ENCODE results near the gene DKC1. TPM values are rescaled to one million over a fixed set of nuclear protein-coding genes. Genes with fewer than 3 reads are reported as not detected.

Gene DKC1
- polyA plus RNA-seq (2013, experiment 1 of 2; ENCODE audit: insufficient read length), result 56.5 TPM
- 54.1 TPM for polyA plus RNA-seq (2013, experiment 2 of 2; ENCODE audit: insufficient read length)

DNA sequence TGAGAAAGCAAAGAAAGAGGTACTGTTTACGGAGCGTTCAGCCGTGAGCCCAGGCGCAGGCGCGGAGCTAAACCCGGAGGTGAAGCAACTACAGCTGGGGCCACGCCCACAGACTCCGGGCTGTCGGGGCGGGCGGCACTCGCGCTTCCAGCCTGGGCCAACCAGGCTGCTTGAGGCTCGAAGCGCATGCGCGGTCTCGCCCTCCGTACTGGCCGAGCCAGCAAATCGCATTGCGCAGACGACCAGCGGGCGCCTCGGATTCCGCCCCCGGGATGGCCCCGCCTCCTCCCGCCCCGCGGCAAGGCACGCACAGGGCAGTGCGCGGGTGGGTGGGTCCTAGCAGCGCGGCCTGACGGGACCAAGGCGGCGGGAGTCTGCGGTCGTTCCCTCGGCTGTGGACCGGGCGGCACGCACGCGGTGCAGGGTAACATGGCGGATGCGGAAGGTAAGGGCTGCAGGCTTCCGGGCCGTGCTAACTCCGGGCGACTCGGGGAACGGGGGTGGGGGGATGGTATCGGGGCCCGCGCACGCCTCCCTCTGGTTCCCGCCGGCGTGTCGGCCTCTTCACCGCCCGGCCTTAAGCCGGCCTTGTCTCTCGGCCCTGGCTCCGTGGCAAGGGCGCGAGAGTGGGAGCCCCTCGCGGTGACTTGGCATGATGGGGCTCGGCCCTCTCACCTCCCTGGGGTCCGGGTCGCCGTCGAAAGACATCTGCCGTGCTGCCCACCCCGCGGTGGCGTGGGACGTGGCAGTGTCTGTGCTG lies at the start of gene DKC1:
Gene DKC1 (plus strand): TSS at position 328 of the 760 bp plus-strand sequence. CDS start 102 bp downstream, at position 430.
- peak; percentile 94 for DNase-seq

DNA sequence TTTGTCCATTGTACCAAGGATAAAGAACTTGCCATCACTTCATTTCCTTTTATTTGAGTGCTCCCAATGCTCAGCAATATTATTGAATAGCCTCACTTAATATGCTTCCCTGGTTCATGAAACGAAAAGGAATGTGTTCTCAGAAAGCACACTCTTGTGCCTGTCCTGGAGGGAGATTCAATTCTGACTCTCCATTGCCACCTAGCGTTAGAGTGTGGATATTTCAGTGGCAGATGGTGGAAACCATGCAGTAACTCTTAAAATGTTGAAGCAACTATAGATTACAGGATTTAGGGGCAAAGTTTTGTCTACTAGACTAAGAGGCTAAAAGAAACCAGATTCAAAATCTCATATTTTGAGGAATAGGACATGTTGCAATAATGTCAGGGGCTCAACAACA lies 47.7 kb upstream of the DKC1 start:
- peak; percentile 31 for DNase-seq

DNA sequence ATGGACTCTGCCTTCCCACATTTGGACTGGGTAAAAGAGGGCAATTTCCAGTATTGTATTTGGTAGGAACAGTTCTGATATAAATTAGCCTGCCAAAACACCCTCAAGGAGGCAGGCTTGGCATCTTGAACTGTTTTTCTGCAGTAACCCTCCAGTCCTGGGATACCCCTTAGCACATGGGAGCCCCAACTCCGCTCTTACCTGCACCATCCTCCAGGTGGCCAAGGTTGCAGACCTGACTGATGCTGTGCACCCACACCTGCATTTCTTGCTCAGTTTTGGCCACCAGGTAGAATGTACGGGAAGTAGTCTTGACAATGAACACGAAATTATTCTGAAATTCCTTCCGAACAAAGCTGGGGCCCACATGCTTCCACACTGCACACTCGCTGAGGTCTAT lies 46.8 kb upstream of the DKC1 start:
- no peak for DNase-seq

DNA sequence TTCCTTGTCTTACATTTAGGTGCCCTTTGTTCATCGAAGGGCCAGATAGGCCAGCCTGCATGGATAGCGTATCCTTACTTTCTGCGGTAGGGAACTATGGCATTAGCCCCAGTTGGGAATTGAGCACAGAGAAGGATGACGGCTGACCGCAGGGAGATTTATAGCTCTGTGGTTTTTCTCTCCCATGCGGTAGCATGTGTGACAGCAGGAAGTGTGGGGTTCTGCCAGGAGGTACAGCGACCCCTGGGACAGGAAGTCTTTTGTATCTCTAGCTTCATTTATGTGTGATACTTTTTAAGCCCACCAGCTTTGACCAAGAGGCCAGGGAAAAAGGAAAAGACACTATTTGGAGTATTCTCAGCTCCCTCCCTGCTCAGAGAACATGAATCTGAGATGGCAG lies 44.8 kb upstream of the DKC1 start:
- peak; percentile 86 for DNase-seq

DNA sequence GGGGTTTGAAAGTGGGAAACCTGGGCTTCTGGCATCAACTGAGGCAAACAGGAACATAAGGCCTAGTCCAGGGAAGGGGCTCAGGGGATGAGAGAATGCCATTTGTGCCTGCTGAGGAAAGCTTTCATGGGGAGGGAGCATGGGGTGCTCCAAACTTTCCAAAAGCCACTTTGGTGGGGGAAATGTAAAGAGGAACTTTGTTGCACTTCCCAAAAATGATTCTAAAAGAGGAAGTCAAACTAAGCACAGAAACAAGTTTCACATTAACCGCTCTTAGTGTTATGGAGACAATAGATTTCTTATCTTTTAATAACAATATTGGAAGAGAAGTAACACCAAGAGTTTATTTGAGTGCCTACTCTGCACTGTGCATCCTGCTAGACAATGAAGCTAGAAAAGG lies 44.0 kb upstream of the DKC1 start:
- no peak for DNase-seq

DNA sequence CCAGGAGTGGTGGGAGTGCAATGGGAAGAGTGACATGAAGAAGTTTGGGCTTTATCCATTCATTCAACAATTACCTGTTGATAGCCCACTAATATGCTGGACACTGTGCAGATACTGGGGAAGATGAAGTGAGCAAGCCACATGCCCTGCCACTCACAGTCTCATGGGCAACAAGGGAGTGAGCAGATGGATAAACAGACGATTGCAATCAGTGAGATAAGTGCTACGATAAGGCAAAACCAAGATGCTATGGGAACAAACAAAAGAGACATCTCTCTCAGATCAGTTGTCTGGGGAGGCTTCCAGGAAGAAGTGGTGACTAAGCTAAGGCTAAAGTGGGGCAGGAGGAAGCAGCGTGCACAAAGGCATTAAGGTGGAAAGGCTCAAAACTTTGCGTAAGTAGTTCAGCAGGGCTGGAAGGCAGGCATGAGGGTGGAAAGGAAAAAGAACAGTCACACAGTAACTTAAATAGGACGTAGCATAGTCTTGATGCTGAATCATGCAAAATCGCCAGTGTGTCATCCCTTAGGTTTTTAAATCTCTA lies 43.5 kb upstream of the DKC1 start:
- DNase-seq, result peak; percentile 59

DNA sequence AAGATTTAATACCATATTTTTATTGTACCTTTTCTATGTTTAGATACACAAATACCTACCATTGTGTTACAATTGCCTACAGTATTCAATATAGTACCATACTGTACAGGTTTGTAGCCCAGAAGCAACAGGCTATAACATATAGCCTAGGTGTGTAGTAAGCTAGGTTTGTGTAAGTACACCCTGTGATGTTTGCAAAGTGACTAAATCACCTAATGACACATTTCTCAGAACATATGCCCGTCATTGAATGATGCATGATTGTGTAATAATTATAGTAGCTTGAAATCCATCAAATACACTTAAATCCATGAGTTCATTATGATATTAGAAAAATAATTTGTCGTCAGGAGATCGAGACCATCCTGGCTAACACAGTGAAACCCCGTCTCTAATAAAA lies 42.6 kb upstream of the DKC1 start:
- DNase-seq, result no peak

DNA sequence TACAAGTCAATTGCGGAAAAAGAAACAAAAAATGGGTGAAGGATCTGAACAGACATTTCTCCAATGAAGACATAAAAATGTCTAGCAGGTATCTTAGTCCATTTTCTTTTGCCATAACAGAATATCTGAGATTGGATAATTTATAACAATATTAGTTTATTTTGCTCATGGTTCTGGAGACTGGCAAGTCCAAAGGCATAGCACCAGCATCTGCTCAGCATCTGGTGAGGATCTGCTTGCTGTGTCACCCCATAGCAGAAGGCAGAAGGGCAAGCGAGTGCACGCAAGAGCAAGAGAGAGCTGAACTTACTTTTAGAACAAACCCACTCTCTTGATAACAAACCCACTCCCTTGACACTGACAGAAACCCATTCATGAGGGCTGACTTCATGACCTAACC lies 41.5 kb upstream of the DKC1 start:
- DNase-seq, result no peak

DNA sequence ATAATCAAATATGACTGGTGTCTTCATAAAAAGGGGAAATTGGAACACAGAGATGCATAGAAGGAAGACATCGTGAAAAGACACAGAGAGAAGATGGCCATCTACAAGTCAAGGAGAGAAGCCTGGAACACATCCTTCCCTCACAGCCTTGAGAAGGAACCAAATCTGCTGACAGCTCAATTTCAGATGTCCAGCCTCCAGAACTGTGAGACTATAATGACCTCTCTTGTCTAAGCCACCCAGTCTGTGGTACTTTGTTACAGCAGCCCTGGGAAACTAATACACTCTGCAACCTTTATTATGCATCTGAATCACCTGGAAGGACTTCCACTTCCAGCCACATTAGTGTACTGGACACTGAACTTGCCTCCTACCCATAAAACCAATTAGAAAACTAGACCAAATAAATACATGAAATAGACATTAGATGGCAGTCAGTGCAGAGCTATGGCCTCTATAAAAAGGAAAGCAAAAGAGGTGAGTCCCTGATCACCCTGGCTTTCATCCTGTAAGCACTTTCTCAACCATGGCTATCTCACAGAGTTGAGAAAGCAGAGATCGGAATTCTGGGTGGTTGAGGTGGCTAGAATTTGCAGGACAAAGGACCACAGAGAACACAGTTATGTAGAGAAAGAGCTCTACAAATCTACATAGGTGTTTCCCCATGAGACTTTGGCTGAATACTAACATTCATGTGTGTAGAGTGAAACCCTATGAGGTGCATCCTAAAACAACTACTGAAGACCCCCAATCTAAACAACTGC lies 37.5 kb upstream of the DKC1 start:
- DNase-seq, result no peak

DNA sequence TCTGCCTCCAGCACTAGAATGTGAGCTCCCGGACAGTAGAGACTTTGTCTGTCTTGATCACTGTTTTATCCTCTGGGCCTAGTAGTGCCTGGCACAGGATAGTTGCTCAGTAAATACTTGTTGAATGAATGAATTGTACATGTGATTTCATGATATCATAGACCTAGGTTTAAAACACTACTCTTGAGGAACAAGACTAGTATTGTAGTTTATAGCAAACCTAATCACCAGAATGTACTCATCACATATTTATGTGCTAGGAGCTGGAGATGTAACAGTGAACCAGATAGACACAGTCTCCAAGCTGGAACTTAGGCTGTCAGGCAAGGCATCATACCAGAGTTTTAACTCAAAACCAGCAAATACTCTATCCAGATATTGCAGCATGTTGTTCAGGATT lies 35.2 kb upstream of the DKC1 start:
- DNase-seq, result peak; percentile 44

DNA sequence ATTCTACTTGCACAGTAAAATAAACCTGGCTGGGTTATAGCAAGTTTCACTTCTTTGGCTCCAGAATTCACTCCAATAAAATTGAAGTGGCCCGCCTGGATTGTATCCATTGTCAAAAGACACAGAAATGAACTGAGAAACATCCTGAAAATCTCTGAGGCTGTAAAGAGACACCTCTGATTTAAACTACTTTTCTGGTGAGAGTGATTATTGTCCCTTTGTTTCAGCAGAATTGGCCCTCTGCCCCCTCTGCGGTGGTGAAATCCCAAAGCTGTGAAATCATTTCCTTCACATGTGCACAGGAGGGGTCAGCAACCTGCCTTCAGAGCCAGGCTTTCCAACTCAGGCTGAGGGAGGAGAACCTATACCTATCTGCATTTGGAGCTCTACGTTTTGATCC lies 34.8 kb upstream of the DKC1 start:
- DNase-seq, result peak; percentile 73

DNA sequence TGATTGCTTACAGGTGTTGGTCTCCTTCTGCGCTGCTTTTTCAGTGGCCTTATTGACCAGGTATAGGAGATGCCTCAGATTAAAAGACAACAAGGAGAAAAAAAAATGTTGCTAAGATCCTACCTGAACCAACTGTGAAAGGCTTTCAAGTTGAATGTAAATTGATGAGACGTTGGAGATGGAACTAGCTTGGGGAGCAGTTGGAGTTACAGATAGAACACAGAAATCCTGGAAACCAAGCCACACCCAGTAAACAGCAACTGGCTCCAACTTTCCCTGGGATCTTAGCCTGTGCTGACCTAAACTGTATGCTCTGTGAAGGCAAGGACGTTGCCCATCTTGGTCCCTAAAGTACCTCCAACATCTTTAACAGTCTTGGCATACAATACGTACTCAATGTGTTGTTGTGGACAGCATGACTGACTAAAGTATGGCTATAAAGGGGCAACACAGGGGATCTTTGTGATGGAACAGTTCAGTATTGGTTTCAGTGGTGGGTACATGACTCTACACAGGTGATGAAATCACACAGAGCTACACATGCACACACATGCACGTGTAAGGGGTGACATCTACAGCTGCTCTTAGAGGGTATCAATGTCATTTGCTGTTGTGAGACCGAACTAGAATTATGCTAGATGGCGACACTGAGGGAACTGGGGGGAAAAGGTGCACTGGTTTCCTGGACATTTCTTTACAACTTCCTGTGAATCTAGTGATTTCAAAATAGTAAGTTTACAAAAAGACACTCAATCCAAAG lies 34.1 kb upstream of the DKC1 start:
- no peak for DNase-seq

DNA sequence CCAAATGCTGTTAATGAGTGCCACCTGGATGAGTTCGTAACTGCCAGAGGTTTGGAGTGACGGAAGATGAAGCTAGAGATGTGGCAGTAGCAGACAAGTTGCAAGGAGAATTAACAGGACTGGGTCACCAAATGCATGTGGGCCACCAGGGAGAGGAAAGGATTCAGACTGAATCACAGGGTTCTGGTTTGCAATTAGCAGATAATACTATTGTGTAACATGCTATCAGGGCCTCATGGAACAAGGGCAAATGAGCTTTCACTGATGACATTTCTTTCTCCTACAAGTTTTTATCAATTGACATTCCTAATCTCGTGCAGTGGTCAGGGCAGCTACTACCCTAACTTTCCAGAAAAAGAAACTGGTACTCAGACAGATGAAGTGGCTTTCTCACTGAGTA lies 33.2 kb upstream of the DKC1 start:
- DNase-seq, result no peak

DNA sequence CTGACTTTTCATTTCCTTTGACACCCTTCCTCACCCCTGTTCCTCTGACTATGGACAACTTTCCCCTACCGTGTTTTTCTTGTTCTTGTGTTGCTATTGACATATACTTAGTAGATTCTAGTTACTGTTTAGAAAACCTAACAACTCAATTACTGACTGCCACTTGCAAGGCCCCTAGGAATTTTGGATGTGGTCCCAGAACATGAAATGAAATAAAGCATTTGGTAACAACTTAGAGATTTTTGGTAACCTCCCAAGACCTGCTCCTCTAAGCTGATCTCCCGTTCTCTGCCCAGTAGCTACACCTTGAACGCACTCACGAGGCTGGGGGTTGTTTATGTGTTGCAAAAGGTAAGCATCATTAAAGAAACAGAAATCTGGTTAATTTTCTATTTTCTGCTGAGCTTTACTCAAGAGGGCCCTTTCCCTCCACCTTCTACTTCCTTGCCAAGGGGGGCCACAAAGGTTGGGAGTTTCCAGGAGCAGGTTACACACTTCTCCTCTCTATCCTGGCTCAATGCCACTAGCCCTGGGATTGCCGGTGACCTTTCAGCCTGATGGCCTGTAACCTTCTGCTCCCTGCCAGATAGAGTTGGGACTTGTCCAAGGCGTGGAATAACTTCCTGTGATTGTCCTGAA lies 32.3 kb upstream of the DKC1 start:
- DNase-seq, result peak; percentile 83

DNA sequence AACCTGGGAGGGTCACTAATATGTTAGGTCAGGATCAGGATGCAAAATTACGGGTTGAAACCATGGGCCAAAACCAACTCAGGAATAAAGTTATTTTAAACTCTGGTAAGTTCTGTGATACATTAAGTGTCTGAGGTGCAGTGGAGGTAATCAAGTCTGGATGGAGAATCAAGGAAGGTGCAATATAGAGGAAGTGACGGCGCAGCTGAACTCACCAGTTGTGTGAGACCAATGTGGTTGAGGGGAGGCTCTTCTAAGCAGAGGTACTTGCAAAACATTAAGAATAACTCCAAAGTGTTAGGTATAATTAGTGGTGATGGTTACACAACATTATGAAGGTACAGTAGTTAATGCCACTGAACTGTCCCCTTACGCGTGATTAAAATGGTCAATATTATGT lies 31.5 kb upstream of the DKC1 start:
- no peak for DNase-seq

DNA sequence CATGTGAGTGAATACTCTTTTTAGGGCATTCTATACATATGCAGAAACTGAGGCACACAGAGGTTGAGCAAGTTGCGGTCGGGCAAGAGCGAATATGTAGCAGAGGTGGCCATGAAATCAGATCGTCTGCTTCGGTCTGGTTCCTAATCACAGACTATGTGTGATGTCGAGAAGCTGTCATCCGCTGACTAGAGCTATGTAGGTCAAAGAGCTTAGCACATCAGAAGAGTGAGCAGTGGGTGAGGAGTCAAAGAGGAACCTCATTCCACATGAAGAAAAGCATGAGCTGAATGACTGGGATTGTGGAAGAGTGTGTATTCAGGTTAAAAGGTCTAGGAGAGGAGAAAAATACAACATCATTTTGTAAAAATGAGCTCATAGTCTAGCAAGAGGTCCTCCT lies 30.8 kb upstream of the DKC1 start:
- DNase-seq, result no peak

DNA sequence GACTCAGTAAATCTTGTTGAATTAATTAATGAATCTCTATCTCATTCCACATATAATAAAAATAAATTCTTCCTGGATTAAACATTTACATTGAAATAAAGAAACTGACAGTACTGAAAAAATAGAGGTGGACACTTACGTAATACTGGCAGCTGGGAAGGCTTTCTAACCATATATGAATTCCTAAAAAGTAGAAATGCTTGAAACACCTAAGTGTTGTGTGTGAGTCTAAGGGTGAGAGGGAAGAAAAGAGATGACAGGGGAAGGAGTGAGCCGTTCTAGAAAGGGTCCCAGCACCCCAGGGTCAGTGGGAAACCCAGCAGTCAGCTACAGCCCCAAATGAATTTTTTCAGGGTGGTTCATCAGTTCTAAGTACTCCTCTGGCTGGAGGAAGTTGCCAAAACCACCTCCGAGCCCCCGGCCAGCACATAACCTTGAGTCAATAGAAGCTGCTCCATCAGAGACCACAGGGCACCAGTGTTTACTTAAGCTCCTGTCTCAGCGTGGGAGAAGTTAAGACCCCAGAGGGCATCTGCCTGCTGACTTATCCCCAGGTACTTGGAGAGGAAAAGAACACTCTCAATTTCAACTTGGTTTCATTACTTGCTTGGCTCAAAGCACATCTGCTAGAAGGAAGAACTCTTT lies 30.1 kb upstream of the DKC1 start:
- peak; percentile 42 for DNase-seq

DNA sequence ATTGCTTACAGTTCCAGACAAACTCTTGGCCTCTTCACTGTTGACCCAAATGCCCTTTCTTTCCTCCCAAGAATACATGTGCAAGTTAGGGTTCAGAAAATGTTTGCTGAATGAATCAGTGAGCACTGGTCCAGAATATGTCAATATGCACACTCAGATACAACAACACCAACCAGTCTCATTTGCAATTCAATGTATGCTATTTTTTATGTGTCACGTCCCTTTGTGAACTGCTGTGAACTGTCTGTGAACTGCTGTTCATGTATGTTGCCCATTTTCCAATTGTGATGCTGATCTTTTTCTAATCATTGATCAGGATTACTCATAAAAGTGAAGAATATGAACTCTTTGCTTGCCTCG lies 29.6 kb upstream of the DKC1 start:
- no peak for DNase-seq

DNA sequence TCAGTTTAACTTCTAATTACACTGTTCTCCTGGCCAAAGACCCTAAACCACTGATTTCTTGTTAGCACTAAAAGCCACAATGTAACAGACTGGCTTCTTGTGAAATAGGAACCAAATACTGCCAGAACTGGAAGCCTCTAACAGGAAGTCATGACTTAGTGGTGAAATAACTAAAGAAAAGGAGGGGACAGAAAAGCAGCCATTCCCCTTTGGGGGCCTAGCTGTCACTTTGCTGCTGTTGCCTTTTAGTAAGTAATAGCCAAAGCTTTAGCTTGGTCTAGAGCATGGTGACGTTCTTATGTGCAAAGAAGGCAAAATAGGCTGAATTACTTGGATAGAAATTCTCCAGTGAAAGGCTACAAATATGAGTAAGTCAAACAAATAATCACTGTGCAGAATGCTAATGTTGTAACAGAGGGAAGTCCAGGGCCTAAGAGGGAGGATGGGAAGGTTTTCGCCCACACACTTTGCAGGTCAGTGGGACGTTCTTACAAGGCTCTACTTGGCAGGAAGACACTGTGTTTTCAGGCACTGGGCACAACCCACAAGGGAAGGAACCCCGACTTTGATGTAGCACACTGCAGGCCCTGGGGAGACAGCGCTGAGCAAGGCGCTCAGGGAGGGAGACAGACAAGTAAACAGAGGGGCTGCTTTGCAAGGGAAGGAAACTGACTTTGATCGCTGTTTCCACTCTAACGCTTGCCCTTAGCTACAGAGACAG lies 28.4 kb upstream of the DKC1 start:
- DNase-seq, result peak; percentile 31

DNA sequence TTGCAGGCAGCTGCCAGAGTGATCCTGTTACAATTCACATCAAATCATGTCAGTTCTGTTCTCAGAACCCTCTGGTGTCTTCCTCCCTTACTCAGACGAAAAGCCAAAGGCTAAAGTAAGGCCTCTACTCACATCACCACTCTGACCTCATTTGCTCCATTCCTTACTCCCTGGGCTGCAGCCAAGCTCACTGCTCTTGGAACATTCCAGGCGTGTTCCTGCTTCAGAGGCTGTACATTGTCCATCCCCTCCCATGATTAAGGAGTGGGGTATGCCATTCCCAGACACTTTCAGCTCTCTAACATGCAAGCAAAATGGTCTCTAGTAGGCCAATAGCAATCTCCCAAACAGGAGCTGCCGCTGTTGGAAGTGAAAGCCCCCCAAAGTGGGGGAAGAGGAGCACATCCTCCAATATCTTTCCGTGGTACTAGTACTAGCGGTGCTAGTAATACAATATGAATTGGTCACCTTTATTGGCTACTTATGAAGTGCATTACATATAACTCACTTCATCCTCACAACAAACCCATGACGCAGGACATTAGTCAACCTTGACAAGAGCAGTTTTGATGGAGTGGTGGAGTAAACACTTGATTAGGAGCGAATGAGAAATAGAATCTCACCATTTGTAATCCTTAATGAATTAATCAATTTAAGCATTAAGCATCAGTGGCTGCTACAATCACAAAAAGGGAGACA lies 26.8 kb upstream of the DKC1 start:
- DNase-seq, result peak; percentile 92

DNA sequence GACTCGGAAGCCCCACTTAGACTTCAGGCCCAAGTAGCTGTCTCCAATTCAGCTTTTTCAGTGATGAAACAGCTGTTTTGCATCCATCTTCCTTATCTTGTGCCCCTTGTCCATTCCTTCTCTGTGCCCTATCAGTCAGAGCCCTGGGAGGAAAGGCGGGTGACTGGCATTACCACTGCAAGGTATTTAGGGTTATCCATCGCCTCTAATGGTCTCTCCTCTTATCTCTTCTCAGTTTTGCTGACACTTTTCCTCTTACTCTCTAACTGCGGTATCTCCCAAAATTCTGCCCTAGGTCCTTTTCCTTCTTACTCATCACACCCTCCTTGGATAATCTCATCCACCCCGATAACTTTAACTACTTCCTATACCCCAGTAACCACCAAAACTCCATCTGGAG lies 25.5 kb upstream of the DKC1 start:
- DNase-seq, result no peak

Data from fibroblast of skin of abdomen (primary cell).